ENCODE results near the gene GDA.

The GDA gene

GRCh38 chr9:72132052-72132451 is 17.2 kb upstream of the GDA start:
- no peak overlapping the region for H3K4me3 ChIP-seq
- H3K36me3 ChIP-seq = no peaks in the 10 kb centered on the region
- TF ChIP-seq CTCF (IDR thresholded peaks at IDR 0.05) = no peak
- no peaks in the 10 kb centered on the region for H3K27me3 ChIP-seq
- intact Hi-C loops (cut with DNase I; ENCODE audit: low total_unique reads) = no loop called here
- no peak overlapping the region for H3K27ac ChIP-seq
- DNase-seq = no peak
- H3K9me3 ChIP-seq = no peaks in the 10 kb centered on the region
- H3K4me1 ChIP-seq = no peaks in the 10 kb centered on the region

- intact Hi-C loops (cut with DNase I; ENCODE audit: low total_unique reads) = no loop called here
- H3K9me3 ChIP-seq = no peaks in the 10 kb centered on the region
- no peak overlapping the region for H3K27ac ChIP-seq
- TF ChIP-seq CTCF (IDR thresholded peaks at IDR 0.05) = no peak
- DNase-seq = no peak
- H3K36me3 ChIP-seq = no peaks in the 10 kb centered on the region
- no peaks in the 10 kb centered on the region for H3K27me3 ChIP-seq
- H3K4me1 ChIP-seq = no peaks in the 10 kb centered on the region
- no peak overlapping the region for H3K4me3 ChIP-seq
Observed at GRCh38 chr9:72133365-72134035, 15.7 kb upstream of the GDA start.

- no peak for TF ChIP-seq CTCF (IDR thresholded peaks at IDR 0.05)
- intact Hi-C loops (cut with DNase I; ENCODE audit: low total_unique reads) = no loop called here
- no peaks in the 10 kb centered on the region for H3K27me3 ChIP-seq
- DNase-seq = no peak
- H3K4me3 ChIP-seq = no peak overlapping the region
- H3K36me3 ChIP-seq = no peaks in the 10 kb centered on the region
- H3K4me1 ChIP-seq = no peaks in the 10 kb centered on the region
- no peak overlapping the region for H3K27ac ChIP-seq
- H3K9me3 ChIP-seq = no peaks in the 10 kb centered on the region
Observed at GRCh38 chr9:72134801-72135200, 14.4 kb upstream of the GDA start.

GRCh38 chr9:72137697-72138365 is 11.4 kb upstream of the GDA start:
- no peak for DNase-seq
- Histone ChIP-seq H3K9me3 (no peaks in the 10 kb centered on the region), H3K27me3 (no peaks in the 10 kb centered on the region), H3K27ac (no peak overlapping the region), H3K4me1 (no peaks in the 10 kb centered on the region), H3K4me3 (no peak overlapping the region), H3K36me3 (no peaks in the 10 kb centered on the region)
- TF ChIP-seq CTCF (IDR thresholded peaks at IDR 0.05) = no peak
- intact Hi-C loops (cut with DNase I; ENCODE audit: low total_unique reads) = no loop called here

- Histone ChIP-seq H3K4me1 (no peaks in the 10 kb centered on the region), H3K4me3 (no peak overlapping the region), H3K9me3 (no peaks in the 10 kb centered on the region), H3K27ac (no peak overlapping the region), H3K36me3 (no peaks in the 10 kb centered on the region), H3K27me3 (no peaks in the 10 kb centered on the region)
- no peak for DNase-seq
- intact Hi-C loops (cut with DNase I; ENCODE audit: low total_unique reads) = no loop called here
- TF ChIP-seq CTCF (IDR thresholded peaks at IDR 0.05) = no peak
Observed at GRCh38 chr9:72139226-72139625, 10.0 kb upstream of the GDA start.
